HG02938 (cell line): ENCODE measurements around the gene TMEM143.
"Not testable (repeated sequence)": the region's sequence is repeated elsewhere in the genome, so short reads cannot be mapped to it uniquely, and the experiment has no call there.

Source experiments
- ATAC-seq: cut with Tn5 transposase; IDR thresholded peaks from one replicate; pipeline ENCODE4 v1.9.1; 2021; ENCODE audit warnings: mild to moderate bottlenecking, moderate library complexity; ENCODE audit not compliant: unreplicated experiment

The TMEM143 gene

GRCh38 chr19:48363810-48364597 is at the start of gene TMEM143, which contains the start of gene SYNGR4:
Gene TMEM143 (minus strand): TSS chr19:48363940. CDS start chr19:48363920, 20 bp downstream.
Gene SYNGR4 (plus strand): TSS chr19:48364367. CDS start chr19:48365843, 1,476 bp downstream.
- ATAC-seq = peak; percentile 78

GRCh38 chr19:48405850-48406249 is 42.1 kb upstream of the TMEM143 start:
- ATAC-seq = no peak

GRCh38 chr19:48405010-48405659 is 41.4 kb upstream of the TMEM143 start:
- no peak for ATAC-seq

- ATAC-seq = no peak
These were observed 39.9 kb upstream of the TMEM143 start for GRCh38 chr19:48403606-48404005.

- ATAC-seq = no peak
These were observed 37.5 kb upstream of the TMEM143 start for GRCh38 chr19:48401287-48401686.

GRCh38 chr19:48400018-48400742 is 36.4 kb upstream of the TMEM143 start:
- no peak for ATAC-seq

- no peak for ATAC-seq
These were observed 34.9 kb upstream of the TMEM143 start for GRCh38 chr19:48398375-48399235.

GRCh38 chr19:48398102-48398374 is 34.3 kb upstream of the TMEM143 start:
- ATAC-seq = no peak

GRCh38 chr19:48397263-48398101 is 33.7 kb upstream of the TMEM143 start:
- ATAC-seq = no peak

- no peak for ATAC-seq
These were observed 33.1 kb upstream of the TMEM143 start for GRCh38 chr19:48396824-48397176.

GRCh38 chr19:48396016-48396823 is 32.5 kb upstream of the TMEM143 start:
- no peak for ATAC-seq

- no peak for ATAC-seq
These were observed 31.8 kb upstream of the TMEM143 start for GRCh38 chr19:48395499-48395898.

- no peak for ATAC-seq
These were observed 31.4 kb upstream of the TMEM143 start for GRCh38 chr19:48395170-48395455.

GRCh38 chr19:48394331-48395169 is 30.8 kb upstream of the TMEM143 start:
- no peak for ATAC-seq

- ATAC-seq = no peak
These were observed 30.0 kb upstream of the TMEM143 start, which contains the start of gene GRIN2D for GRCh38 chr19:48393559-48394330. Gene GRIN2D (plus strand): TSS chr19:48393668. CDS start chr19:48398393, 4,725 bp downstream.

GRCh38 chr19:48392860-48393558 is 29.3 kb upstream of the TMEM143 start:
- no peak for ATAC-seq

GRCh38 chr19:48392006-48392344 is 28.2 kb upstream of the TMEM143 start:
- not testable (repeated sequence) for ATAC-seq
